ENCODE results near the gene LLPH.

LLPH gene

GRCh38 chr12:66166561-66166960, 36.0 kb upstream of the LLPH start:
- no peak for TF ChIP-seq CTCF (IDR thresholded peaks at IDR 0.05; ENCODE audit: low read depth, low read length, missing control alignments)
- no peak for DNase-seq (ENCODE audit: low read depth)
- no peak overlapping the region for H3K4me3 ChIP-seq (ENCODE audit: low read depth, low read length)

DNA sequence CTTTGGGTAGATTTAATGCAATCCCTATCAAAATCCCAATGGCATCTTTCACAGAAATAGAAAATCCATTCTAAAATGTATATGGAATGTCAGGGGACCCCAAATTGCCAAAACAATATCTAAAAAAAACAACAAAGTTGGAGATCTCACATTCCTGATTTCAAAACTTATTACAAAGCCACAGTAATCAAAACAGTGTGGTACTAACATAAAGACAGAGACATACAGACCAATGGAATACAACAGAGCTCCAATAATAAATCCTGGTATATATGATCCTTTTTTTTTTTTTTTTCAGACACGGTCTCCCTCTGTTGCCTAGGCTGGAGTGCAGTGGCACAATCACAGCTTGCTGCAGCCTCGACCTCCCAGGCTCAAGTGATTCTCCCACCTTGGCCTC, 34.6 kb upstream of the LLPH start:
- TF ChIP-seq CTCF (IDR thresholded peaks at IDR 0.05; ENCODE audit: low read depth, low read length, missing control alignments), result no peak
- H3K4me3 ChIP-seq (ENCODE audit: low read depth, low read length), result no peak overlapping the region
- no peak for DNase-seq (ENCODE audit: low read depth)

- TF ChIP-seq CTCF (IDR thresholded peaks at IDR 0.05; ENCODE audit: low read depth, low read length, missing control alignments), result no peak
- no peak for DNase-seq (ENCODE audit: low read depth)
Observed at GRCh38 chr12:66164349-66164821, 33.8 kb upstream of the LLPH start.

DNA sequence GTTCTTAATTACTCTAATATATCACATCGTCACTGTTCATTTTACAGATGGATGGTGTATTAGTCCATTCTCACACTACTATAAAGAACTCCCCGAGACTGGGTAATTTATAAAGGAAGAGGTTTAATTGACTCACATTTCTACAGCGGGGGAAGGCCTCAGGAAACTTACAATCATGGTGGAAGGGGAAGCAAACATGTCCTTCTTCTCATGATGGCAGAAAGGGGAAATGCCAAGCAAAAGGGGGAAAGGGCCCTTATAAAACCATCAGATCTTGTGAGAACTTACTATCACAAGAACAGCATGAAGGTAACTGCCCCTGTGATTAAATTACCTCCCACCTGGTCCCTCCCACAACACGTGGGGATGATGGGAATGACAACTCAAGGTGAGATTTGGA, 32.7 kb upstream of the LLPH start:
- no peak for TF ChIP-seq CTCF (IDR thresholded peaks at IDR 0.05; ENCODE audit: low read depth, low read length, missing control alignments)
- DNase-seq (ENCODE audit: low read depth), result no peak
- H3K4me3 ChIP-seq (ENCODE audit: low read depth, low read length), result no peak overlapping the region

More at GRCh38 chr12:66164349-66164821, 33.8 kb upstream of the LLPH start:
- no peak overlapping the region for H3K4me3 ChIP-seq (ENCODE audit: low read depth, low read length)

DNA sequence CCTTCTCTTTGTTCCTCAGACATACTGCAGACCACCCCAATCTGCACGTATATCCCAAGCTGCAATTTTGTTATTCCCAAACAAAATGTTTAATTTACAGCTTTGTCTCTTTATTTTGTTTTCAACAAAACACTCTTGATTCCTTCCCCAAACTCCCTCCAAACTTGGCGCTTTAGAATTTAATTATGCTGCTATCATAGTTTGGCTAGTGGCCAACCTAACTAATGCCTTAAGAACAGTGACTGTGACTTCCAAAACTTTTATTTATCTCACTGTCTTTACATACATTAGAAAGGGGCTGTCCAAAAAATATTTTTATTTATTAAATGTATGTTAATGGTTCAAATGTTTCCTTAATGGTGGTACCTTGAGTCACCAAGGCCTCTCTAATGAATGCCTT, 32.2 kb upstream of the LLPH start:
- H3K4me3 ChIP-seq (ENCODE audit: low read depth, low read length), result no peak overlapping the region
- no peak for TF ChIP-seq CTCF (IDR thresholded peaks at IDR 0.05; ENCODE audit: low read depth, low read length, missing control alignments)
- DNase-seq (ENCODE audit: low read depth), result no peak

GRCh38 chr12:66160704-66161103, 30.2 kb upstream of the LLPH start:
- no peak overlapping the region for H3K4me3 ChIP-seq (ENCODE audit: low read depth, low read length)
- no peak for DNase-seq (ENCODE audit: low read depth)
- TF ChIP-seq CTCF (IDR thresholded peaks at IDR 0.05; ENCODE audit: low read depth, low read length, missing control alignments), result no peak

DNA sequence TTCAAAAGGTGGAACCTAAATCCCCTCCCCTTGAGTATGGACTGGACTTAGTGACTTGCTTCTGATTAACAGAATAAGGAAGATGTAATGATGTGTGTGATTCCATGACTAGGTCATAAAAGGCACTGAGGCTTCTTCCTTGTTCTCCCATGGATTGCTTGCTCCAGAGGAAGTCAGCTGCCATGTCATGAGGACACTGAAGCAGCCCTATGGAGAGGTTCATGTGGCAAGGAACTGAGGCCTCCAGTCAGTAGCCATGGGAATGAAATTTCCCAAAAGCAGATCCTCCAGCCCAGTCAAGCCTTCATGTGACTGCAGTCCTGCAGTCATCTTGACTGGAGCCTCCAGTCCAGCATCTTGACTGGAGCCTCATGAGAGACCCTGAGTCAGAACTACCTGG, 28.6 kb upstream of the LLPH start:
- TF ChIP-seq CTCF (IDR thresholded peaks at IDR 0.05; ENCODE audit: low read depth, low read length, missing control alignments), result no peak
- no peak for DNase-seq (ENCODE audit: low read depth)
- H3K4me3 ChIP-seq (ENCODE audit: low read depth, low read length), result no peak overlapping the region

All from GM12864 (cell line).